Esophagus squamous epithelium (tissue), 4 donors: Measurements from ENCODE around the gene FGF1.

Source experiments
- CTCF ChIP-seq, 6 experiments: fragments of 450-650 bp in 4 of 6; fragments of 200-600 bp in 2 of 6; sonication (generic) in 2 of 6; IDR thresholded peaks; one replicate each; pipeline ENCODE4 v1.5.1; 2016 to 2019; ENCODE audit warnings: antibody characterized with exemption in 6 of 6, mild to moderate bottlenecking in 4 of 6, moderate library complexity in 4 of 6
- POLR2A ChIP-seq, 4 donors: fragments of 450-650 bp; IDR thresholded peaks; one replicate each; pipeline ENCODE4 v1.6.1; 2017; ENCODE audit warnings: antibody characterized with exemption in 4 of 4, mild to moderate bottlenecking in 4 of 4, moderate library complexity in 3 of 4

- peak in 3 of 6 experiments; percentile 9 to 33 (median 31) for TF ChIP-seq CTCF (IDR thresholded peaks at IDR 0.05)
- no peak for TF ChIP-seq POLR2A (IDR thresholded peaks at IDR 0.05)
Observed at GRCh38 chr5:142542906-142543305, 143.0 kb downstream of the FGF1 start.
